Activated T-cell treated with anti-CD3 and anti-CD28 coated beads for 48 hours (primary cell): ENCODE measurements around the gene DNAJC13.
"Not testable (repeated sequence)": the region's sequence is repeated elsewhere in the genome, so short reads cannot be mapped to it uniquely, and the experiment has no call there.

Experiments used
- DNase-seq: peaks from one replicate; pipeline ENCODE4 v3.0.0-alpha.2; 2020; ENCODE audit warnings: low read depth

The DNAJC13 gene, protein sequence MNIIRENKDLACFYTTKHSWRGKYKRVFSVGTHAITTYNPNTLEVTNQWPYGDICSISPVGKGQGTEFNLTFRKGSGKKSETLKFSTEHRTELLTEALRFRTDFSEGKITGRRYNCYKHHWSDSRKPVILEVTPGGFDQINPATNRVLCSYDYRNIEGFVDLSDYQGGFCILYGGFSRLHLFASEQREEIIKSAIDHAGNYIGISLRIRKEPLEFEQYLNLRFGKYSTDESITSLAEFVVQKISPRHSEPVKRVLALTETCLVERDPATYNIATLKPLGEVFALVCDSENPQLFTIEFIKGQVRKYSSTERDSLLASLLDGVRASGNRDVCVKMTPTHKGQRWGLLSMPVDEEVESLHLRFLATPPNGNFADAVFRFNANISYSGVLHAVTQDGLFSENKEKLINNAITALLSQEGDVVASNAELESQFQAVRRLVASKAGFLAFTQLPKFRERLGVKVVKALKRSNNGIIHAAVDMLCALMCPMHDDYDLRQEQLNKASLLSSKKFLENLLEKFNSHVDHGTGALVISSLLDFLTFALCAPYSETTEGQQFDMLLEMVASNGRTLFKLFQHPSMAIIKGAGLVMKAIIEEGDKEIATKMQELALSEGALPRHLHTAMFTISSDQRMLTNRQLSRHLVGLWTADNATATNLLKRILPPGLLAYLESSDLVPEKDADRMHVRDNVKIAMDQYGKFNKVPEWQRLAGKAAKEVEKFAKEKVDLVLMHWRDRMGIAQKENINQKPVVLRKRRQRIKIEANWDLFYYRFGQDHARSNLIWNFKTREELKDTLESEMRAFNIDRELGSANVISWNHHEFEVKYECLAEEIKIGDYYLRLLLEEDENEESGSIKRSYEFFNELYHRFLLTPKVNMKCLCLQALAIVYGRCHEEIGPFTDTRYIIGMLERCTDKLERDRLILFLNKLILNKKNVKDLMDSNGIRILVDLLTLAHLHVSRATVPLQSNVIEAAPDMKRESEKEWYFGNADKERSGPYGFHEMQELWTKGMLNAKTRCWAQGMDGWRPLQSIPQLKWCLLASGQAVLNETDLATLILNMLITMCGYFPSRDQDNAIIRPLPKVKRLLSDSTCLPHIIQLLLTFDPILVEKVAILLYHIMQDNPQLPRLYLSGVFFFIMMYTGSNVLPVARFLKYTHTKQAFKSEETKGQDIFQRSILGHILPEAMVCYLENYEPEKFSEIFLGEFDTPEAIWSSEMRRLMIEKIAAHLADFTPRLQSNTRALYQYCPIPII (N-terminal part only)

GRCh38 chr3:132416807-132417694 lies at the start of gene DNAJC13:
Gene DNAJC13, plus strand, starts transcription at chr3:132417502. Its CDS starts 17,049 bp downstream, at chr3:132434551.
- peak; percentile 88 for DNase-seq

GRCh38 chr3:132368515-132368914 lies 48.8 kb upstream of the DNAJC13 start:
- no peak for DNase-seq

- DNase-seq, result no peak
Observed at GRCh38 chr3:132368962-132369361, 48.3 kb upstream of the DNAJC13 start.

DNA sequence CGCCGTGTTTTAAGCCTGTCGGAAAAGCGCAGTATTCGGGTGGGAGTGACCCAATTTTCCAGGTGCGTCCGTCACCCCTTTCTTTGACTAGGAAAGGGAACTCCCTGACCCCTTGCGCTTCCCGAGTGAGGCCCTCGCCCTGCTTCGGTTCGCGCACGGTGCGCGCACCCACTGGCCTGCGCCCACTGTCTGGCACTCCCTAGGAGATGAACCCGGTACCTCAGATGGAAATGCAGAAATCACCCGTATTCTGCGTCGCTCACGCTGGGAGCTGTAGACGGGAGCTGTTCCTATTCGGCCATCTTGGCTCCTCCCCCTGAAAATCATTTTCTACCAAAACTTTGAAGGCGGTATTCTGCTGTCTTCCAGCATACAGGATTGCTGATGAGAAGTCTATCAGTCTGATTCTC lies 40.4 kb upstream of the DNAJC13 start:
- not testable (repeated sequence) for DNase-seq

- DNase-seq, result no peak
Observed at GRCh38 chr3:132378048-132378762, 39.1 kb upstream of the DNAJC13 start.

DNA sequence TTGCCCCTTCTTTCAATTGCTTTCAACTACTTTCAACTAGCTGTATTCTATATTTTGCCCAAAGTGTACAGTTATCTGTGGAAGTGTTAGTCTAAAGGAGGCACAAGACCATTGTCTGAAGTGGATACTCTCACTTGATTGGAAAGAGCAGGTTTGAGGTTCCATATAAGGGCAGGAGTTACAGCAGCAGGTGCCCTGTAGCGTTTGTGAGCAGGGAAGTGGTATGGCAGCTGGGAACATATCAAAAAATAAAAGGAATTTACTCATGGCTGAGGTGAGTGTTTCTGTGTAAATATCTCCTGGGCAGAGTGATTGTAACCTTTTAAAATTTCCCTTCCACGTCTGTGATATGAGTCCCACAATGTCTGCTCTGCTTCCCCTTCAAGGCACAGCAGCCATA lies 38.5 kb upstream of the DNAJC13 start:
- no peak for DNase-seq

GRCh38 chr3:132380920-132381319 lies 36.4 kb upstream of the DNAJC13 start:
- no peak for DNase-seq

- no peak for DNase-seq
Observed at GRCh38 chr3:132381348-132381944, 35.9 kb upstream of the DNAJC13 start.

GRCh38 chr3:132382267-132382666 lies 35.0 kb upstream of the DNAJC13 start:
- no peak for DNase-seq

DNA sequence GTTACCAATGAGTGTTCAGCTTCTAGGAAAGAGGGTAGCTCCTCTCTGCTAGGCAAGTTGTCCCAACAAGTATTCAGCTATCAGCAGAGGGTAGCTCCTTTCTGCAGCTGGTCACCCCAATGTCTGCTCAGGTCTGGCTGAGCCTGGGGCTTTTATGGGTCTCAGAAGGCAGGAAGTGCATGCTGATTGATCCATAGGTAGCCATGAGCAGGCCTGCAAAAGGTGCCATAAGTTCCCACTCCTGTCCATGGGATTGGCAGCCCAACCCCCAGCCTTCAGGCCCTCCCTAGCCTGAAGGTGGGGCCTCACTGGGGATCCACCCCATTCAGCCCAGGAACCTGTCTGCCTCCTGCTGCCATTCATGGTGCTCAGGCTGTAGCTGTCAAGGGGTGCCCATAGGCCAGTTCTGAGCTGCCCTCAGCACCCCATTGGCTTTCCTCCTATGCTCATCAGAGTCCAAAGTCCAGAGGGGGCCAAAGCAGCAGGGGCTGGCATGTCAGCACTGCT lies 34.6 kb upstream of the DNAJC13 start:
- no peak for DNase-seq

DNA sequence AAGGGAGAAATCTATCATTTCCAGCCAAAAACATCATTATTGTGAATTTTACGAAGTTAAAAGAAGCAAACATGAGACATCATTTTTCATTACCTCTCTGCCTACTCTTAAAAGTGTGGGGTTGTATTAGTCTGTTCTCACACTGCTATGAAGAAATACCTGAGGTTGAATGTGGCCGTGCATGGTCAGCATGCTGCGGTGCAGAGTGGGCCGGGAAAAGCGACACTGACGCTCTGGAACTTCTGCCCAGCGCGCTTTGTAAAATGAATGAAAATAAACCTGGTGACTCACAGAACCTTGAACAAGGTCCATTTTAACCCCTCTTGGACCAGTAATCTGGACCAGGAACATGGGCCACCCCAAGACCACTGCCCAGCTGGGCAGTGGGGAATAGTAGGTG lies 31.0 kb upstream of the DNAJC13 start:
- DNase-seq, result no peak

GRCh38 chr3:132392675-132393074 lies 24.6 kb upstream of the DNAJC13 start:
- DNase-seq, result not testable (repeated sequence)

- no peak for DNase-seq
Observed at GRCh38 chr3:132394320-132394719, 23.0 kb upstream of the DNAJC13 start.

DNA sequence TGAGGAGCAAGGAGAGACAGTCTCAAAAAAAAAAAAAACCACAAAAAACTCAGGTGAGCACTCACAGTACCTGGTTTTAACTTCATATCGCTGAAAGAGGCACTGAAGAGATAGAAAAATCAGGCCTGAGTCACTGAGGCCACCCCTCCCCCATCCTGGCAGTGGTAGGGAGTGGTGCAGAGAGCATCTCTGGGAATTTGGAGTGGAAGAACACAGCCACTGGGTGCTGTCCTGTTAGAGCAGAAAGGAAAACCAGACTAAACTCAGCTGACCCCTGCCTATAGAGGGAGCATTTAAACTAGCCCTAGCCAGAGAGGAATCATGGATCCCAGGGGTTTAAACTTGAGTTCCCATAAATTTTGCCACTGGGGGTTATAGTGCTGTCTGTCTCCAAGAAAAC lies 22.2 kb upstream of the DNAJC13 start:
- DNase-seq, result no peak

- DNase-seq, result no peak
Observed at GRCh38 chr3:132396255-132396654, 21.0 kb upstream of the DNAJC13 start.

GRCh38 chr3:132396776-132397175 lies 20.5 kb upstream of the DNAJC13 start:
- DNase-seq, result not testable (repeated sequence)

GRCh38 chr3:132399054-132399929 lies 18.0 kb upstream of the DNAJC13 start:
- DNase-seq, result no peak

DNA sequence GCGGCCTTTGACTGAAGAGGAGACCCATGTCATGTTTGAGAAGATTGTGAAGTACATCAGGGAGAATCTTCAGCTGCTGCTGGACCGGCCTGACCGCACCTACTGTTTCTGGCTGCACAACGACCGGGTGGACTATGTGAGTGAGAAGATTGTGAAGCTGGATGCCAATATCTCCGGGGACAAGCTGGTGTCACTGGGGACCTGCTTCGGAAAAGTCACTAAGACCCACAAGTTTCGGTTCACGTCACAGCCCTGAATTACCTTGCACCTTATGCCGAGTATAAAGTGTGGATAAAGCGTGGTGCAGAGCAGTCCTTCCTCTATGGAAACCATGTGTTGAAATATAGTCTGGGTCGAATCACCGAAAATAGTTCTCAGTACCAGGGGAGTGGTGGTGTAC lies 16.0 kb upstream of the DNAJC13 start:
- no peak for DNase-seq

- no peak for DNase-seq
Observed at GRCh38 chr3:132404276-132404675, 13.0 kb upstream of the DNAJC13 start.
